Measurements from ENCODE around the gene MARCHF6.
"Not testable (repeated sequence)": the region's sequence is repeated elsewhere in the genome, so short reads cannot be mapped to it uniquely, and the experiment has no call there.

MARCHF6 gene

DNA sequence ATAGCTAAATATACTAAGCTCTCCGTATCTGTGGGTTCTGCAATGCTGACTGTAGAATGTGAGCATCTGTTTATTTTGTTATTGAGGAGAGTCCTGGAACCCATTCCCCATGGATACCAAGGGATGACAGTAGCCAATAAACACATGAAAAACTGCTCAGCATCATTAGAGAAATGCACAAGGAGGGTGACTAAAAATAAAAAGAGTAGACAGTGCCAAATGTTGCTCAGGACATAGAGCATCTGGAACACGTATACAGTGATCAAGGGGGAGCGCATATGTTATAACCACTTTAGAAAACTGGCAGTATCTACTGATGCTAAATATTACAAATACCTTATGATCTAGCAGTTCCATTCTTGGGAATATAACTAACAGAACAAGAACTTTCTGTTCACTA is 31.0 kb downstream of the MARCHF6 start:
- DNase-seq, result no peak

DNA sequence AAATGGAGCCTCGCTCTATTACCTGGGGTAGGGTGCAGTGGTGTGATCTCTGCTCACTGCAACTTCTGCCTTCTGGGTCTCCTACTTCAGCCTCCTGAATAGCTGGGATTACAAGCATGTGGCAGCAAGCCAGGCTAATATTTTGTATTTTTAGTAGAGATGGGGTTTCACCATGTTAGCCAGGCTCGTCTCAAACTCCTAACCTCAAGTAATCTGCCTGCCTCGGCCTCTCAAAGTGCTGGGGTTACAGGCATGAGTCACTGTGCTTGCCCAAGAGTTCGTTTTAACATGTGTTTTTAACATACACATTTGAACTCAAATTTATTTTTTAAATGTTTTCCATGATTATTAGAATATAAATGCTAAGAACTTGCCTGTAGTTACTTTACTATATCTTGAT is 34.2 kb downstream of the MARCHF6 start:
- no peak for DNase-seq

DNA sequence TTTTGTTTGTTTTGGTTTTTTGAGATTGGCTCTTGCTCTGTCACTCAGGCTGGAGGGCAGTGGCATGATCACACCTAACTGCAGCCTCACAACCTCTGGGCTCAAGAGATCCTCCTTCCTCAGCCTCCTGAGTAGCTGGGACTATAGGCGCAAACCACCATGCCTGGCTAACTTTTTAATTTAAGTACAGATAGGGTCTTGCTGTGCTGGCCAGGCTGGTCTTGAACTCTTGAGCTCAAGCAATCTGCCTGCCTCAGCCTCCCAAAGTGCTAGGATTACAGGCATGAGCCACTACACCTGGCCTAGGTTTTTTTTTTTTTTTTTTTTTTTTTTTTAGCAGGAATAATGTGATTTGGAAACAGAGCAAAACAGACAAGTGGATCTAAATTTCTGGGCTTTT is 37.6 kb downstream of the MARCHF6 start:
- no peak for DNase-seq

DNA sequence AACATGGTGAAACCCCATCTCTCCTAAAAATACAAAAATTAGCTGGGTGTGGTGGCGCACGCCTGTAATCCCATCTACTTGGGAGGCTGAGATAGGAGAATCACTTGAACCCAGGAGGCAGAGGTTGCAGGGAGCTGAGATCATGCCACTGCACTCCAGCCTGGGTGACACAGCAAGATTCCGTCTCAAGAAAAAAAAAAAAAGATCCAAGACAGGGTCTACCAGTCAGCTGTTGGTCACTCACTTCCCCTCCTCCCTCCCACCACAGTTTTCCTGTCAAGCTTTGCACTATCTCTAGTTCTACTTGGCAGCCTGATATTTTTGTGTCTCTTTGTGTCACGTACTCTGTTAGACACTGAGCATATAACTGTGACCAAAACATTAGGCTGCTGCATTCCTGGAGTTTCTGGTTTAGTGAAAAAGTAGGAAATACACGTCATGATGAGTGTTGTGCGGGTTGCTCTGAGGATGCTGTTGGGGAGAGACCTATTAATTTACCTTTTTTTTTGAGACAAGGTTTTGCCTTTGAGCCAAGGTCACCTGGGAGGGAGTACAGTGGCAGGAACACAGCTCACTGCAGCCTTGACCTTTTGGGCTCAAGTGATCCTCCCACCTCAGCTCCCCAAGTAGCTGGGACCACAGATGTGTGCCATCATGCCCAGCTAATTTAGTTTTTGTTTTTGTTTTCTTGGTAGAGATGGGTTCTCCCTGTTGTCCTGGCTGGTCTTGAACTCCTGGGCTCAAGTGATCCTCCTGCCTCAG is 39.3 kb downstream of the MARCHF6 start:
- not testable (repeated sequence) for DNase-seq

DNA sequence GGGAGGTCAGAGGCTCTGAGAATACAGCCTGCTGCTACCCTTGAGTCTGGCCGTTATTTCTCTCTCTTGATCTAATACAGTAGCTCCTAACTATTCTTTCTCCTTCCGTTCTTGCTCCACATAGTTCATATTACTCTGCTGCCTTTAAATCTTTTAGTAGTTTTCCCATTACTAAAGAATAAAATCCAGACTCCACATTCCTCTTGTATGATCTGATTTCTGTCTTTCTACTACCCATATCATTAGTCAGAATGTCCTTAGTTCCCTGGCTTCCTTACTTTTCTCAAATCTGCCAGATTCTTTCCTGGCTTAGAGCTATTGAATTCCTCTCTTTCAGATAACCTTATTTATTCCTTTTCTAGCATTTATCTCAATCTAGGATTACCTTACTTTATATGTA is 40.0 kb downstream of the MARCHF6 start:
- no peak for DNase-seq

DNA sequence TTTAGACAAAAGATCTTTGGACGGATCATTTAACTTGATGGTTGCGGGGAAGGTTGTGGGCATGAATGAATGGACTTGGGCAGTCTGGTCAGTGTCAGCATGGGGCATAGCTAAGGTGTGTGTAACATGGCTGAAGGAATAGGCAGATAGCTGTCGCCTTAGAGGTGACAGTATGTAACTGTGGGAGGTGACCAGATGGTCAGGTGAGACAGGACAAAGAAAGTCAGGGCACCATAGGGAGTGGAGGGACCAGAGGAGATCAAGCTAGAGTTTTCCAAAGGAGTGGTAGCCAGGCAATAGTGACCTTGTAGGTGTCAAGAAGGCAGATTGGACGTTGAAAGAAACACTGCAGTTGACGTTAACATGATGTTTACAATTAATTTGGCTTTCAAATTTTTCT is 43.1 kb downstream of the MARCHF6 start:
- DNase-seq, result no peak

DNA sequence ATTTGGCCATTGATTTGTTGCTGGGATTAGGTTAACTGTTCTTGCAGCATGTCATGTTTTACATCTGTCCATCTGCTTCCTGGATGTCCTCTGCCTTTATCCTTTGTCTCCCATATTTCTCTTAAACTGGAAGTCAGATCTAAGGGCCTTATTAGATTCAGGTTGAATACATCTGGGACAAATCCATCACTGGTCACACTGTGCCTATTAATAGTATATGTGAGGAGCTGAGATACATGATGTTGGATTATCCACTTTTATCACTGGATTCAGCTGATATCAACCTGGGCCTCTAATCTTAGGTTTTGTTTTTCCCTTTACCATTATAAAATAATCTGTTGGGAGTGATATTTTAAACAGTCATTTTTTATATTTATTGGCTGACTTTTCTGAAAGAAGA is 46.3 kb downstream of the MARCHF6 start:
- DNase-seq, result no peak

DNA sequence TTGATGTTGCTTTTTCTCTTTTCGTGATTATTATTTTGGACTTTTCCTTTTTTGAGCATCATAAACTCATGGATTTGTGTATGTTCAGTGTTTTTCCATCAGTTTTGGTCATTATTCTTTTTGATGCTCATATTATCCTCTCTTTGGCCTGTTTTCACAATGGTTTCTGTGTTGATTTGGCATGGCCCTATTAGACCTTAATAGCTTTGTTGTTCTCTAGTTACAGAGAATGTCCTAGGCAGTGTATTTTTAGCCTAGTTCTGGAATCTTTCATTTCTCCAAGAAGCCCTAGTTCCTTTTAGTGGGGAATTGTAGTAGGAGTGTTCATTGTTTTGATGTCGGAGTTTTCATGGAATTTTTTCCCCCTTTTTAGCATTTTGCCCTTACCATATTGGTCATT is 46.9 kb downstream of the MARCHF6 start:
- DNase-seq, result no peak

DNA sequence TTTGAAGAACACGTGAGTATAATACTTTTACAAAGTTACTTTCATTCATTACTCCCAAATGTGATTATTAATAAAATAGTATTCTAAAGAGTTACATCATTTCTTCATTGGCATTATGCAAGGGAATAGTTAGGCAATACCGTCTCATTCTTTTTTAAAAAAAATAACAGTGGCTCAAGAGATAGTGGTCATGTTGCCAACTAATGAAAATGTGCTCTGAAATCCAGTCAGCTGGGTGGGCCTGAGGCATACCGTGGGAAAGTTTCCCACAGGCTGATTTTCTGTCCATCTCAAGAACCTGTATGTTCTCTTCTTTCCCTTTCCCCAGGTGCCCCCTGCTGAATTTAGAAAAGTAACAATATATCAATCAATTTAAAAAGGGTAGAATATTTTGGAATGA is 47.3 kb downstream of the MARCHF6 start:
- DNase-seq, result peak; percentile 28 to 75

DNA sequence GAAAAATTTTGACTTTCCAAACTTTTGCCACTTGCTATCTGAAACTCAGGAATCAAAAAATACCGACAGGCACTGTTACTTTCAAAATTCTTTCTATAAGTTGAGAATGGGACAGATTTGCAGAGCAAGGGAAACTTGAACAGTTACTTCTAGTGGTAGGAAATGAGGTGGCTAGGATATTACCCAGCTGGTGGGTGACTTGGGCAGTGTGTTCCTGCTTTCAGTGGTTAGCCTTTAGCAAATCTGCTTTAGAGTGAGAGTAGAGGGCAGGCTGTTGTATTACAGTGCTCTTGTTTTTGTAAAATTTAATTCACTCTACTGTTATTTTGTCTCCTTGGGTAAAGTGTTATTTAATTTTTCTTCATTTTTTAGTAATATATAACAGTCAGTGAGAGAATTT is 48.0 kb downstream of the MARCHF6 start:
- DNase-seq, result peak; percentile 18 to 38
